NCI-H524 (cell line): ENCODE data around the gene SLC36A2.
"Not testable (repeated sequence)": the region's sequence is repeated elsewhere in the genome, so short reads cannot be mapped to it uniquely, and the experiment has no call there.

Experiments
- DNase-seq, 2 experiments: peaks; one replicate each; lab custom pipeline; 2025; lab: John Stamatoyannopoulos, UW

Gene SLC36A2

DNA sequence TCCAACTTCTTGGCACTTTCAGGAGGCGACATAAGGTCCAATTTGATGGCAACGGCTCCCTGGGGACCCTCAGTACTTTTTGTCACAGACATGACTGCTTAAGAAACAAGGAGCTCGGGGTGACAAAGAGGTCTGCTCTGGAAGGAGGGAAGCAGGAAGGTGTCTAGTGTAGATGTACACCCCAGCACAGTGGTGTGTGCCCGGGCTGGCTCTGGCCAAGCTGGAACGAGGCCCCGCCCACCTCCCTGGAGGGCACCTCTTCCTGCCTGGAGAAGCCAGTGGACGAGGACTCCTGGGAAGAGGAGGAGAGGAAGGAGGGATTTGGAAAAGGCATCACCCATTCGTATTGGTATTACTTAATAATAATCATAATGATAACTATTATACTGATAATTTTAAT, at the start of gene SLC36A2:
Gene SLC36A2, minus strand, starts transcription at position 191 of the 400 bp plus-strand sequence. Its CDS starts 99 bp downstream, at position 92.
- DNase-seq = no peak

DNA sequence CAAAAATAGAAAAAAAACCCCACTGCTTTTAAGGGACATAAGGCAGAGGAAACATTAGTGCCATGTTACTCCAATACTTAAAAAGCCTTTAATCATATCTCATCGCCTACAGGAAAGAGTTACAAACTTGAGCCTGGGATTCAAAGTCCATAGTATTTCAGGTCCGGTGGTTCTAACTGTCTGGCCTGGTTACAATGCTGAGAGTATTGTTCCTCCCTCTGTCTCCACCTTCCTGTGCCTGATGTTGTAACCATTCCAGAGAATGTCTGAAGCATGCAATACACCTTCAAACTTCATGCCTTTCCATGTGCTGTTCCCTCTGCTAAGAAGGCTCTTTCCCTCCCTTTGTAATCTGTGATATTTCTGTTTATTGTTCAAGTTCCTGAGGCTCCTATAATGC, 41.6 kb upstream of the SLC36A2 start:
- DNase-seq = no peak

DNA sequence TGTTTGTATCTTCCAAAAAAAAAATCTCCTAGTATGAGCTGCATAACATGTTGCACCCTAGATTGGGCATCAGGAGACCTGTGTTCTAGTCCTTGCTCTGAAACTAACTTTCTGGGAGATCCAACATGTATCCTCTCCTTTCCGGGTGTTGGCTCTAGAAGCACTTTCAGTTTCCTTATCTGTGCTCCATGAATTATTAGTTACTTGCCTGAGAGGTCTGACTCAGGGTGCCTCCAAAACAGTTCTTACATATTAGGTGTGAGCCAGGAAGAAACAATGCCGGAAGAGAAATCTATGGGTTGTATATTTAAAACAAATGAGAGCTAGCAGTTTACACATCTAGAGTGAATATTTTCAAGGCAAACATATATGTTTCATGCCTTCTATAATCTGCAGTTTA, 36.7 kb upstream of the SLC36A2 start:
- no peak for DNase-seq

- DNase-seq = no peak
Measured at GRCh38 chr5:151383011-151383410, 35.7 kb upstream of the SLC36A2 start.

GRCh38 chr5:151382576-151382975, 35.2 kb upstream of the SLC36A2 start:
- no peak for DNase-seq

DNA sequence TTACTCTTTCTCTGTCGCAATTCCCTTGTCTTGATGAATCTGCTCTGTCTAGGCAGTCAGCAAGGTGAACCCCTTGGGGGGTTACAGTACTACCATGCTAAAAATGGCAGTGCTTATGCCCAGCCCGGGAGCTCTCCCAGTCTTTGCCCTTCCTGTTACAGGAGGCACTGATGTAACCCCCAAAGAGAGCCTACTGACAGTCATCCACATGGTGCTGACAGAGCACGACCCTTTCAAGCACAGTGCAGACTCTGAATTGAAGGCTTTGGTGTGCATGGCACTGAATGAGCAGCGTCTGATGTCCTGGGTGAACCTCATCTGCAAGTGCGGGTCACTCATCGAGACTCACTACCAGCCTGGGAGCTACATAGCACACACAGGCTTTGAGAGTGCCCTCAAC, 34.5 kb upstream of the SLC36A2 start:
- no peak for DNase-seq

DNA sequence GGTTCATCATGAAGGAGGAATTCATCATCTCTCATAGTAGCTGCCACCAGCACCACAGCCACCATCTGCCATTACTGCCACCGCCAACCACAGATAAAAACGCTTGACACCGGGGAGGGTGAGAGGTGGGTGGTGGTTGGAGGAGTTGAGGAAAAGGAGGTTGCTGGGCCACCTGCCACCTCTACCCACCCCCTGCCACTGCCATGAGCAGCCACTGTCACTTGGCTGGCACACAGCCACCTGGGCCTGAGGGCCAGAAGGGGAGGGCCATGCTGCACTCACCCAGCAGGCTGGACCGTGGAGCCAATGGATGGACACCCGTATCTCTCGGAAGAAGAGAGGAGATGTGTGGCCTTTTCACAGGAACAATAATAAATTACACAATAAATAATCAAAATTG, 31.3 kb upstream of the SLC36A2 start:
- no peak for DNase-seq

DNA sequence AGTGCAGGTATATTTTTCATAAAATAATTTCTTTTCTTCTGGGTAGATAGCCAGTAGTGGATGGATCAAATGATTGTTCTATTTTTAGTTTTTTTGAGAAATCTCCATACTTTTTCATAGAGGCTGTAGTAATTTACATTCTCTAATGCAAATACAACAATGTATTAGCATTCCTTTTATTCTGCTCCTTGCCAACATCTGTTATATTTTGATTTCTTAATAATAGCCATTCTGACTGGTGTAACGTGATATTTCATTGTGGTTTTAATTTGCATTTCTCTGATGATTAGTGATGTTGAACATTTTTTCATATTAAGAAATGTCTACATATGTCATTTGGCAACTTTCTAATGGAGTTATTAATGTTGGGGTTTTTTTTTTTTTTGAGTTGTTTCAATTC, 27.2 kb upstream of the SLC36A2 start:
- DNase-seq = no peak

DNA sequence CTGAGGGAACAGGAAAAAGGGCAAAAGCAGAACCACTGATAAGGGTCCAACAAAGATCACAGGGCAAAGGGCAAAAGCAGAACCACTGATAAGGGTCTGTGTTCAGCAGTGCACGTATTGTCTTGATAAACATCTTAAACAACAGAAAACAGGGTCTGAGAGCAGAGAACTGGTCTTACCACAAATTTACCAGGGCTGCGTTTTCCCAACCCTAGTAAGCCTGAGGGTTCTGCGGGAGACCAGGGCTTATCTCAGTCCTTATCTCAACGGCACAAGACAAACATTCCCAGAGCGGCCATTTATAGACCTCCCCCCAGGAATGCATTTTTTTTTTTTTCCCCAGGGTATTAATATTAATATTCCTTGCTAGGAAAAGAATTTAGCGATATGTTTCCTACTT, 19.7 kb upstream of the SLC36A2 start:
- not testable (repeated sequence) for DNase-seq

- DNase-seq = no peak
Measured at GRCh38 chr5:151363673-151364072, 16.3 kb upstream of the SLC36A2 start.

- no peak for DNase-seq
Measured at GRCh38 chr5:151362970-151363369, 15.6 kb upstream of the SLC36A2 start.

DNA sequence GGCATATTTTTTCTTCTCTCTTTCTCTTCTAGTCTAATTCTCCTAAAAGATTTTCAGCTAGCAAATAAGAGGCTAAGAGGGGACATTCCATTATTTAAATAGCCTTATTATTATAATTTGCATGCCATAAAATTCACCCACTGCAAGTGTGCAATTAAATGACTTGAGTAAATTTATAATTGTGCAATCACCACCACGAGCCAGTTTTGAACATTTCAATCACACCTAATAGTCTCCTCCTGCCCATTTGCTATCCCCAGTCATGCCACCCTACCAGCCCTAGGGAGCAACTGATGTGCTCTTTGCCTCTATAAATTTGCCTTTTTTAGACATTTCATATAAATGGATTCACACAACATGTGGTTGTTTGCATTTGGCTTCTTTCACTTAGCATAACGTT, 12.0 kb upstream of the SLC36A2 start:
- no peak for DNase-seq

GRCh38 chr5:151357792-151358191, 10.4 kb upstream of the SLC36A2 start:
- DNase-seq = no peak

GRCh38 chr5:151357097-151357496, 9.7 kb upstream of the SLC36A2 start:
- DNase-seq = no peak

DNA sequence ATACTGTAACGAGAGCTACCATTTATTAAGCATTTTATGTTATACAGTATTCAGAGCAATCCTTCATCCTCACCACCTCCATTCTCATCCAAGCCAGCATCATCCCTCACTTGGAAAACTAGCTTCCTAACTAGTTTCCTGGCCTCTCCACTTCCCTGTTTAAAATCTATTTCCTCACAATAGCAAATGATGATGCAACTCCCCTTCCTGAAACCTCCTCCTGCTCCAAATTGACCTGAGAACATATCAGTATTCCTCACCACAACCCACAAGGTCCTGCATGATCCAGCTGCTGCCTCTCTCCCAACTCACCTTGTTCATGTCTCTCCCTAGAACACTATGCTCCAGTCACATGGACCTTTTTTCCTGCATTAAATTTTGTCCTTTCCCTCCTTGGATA, 4.3 kb upstream of the SLC36A2 start:
- no peak for DNase-seq

- no peak for DNase-seq
Measured at GRCh38 chr5:151348789-151349188, 1.4 kb upstream of the SLC36A2 start.

DNA sequence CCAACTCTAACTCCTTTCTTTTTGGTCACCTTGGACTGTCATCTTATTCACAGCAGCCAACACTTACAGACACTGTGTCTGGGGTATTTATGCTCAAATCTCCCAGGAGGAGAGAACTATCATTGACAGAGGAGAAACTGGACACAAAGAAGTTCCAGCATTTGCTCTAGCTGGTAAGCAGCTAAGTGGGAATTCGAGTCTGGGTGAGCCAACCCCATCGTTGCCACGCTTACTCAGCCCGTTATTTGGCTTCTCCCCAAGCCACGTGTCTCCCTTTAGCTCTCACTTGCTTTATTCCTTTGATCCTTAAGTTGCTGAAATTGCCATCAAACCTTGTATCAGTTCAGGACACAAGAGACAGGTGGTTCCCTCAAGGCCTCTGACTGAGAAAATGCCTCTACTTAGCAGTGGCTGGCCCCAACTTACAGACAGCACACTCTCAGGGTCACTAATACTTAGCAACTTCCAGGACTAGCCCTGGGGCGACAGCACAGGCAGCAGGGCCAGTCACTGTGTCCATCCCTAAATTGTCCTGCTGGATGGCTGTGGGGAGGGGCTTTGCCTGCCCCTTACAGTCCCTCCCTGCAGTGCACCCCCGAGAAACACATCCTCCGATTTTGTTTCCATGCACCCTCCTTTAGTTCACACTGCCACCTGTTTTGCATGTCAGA, 1.4 kb downstream of the SLC36A2 start:
- DNase-seq = no peak

DNA sequence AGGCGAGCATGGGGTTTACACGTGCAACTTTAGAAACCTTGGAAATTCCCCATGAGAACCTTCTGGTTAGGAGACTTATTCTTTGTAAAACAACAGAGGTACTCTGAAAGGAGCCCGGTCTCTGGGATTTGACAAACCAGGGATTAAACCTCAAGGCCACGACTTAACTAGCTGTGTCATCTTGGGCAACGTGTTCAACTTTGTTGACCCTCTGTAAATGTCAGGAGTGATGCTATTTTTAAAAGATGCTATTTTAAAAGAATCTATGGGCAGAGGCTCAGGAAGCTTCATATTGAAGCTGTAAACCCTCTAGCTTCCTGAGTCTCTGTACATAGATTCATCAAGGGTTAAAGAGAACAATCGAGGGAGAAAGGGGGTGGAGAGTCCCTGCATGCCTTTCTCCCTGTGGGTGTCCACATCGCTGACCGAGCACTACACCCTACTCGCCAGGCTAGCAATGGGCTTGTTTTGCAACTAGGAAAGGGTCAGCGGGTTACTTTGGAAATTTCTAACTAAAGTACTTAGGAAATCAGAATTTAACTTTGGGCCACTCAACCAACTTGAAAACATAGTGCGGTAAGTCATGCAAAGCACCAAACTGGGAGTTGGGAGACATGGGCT, 2.1 kb downstream of the SLC36A2 start:
- no peak for DNase-seq

GRCh38 chr5:151344088-151344487, 3.3 kb downstream of the SLC36A2 start:
- no peak for DNase-seq

DNA sequence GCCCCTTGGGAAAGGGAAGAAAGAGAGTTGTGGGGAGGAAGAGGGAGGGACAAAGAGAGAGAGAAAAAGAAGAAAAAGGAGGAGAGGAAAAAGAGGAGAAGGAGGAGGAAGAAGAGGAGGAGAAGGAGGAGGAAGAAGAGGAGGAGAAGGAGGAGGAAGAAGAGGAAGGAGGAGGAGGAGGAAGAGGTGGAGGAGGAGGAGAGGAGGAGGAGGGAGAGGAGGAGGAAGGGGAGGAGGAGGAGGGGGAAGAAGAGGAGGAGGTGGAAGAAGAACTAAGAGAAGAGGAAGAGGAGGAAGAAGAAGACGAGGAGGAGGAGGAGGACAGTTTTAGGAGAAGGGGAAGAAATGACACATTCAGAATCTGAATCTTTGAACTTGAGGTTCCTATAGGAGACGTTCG, 7.4 kb downstream of the SLC36A2 start:
- DNase-seq = no peak

DNA sequence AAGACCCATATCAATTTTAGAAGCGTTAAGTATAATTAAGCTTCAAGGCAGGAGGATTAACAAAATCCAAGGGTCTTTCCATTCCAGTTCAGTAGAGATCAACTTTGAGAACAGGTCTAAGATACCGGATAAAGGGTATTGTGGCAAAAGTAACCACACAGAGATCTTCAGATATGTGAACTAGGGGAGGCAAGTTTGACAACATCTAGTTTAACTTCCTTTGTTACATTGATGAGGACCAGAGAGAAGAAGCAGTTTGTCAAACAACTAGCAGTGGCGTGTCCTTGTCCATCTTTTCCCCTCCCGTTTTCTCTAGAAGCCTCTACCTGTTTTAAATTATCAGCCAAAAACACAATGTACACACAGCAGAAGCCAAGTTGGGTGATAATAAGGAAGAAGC, 8.6 kb downstream of the SLC36A2 start:
- DNase-seq = no peak

DNA sequence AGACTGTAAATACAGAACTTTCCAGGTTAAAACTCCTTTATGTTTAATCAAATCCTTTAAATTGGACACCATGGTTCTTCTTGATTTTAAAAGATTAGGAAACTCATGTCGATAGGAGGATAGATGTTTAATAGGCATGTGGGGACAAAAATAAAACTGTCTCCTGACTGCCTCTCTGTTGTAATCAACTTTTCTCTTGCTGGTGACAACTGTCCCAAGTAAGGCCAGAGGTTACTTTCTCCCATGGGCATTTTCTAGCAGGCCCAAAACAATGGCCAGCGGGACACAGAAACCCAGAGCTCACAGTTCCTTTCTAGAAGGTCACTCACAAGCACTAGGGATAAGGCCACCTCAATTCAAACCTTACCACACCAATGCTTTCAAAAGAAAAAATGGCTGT, 14.5 kb downstream of the SLC36A2 start:
- no peak for DNase-seq

DNA sequence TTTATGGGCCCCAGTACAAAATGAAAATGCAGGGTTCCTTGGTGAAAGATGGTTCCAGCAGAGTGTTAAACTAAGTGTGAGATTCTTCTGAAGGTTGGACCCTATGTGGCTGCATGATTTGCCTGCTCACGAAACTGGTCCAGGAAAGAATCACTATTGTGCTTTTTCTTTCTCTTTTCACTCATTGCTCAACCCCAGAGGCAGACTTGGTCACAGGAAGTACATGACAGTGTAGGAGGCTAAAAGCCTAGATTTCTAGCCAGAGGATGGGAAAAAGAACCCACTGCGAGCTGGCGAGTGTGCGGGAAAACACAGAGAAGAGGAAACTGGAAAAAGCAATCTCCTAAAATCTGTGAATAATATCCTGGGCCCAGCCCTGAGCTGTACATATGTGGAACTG, 18.6 kb downstream of the SLC36A2 start:
- DNase-seq = no peak

DNA sequence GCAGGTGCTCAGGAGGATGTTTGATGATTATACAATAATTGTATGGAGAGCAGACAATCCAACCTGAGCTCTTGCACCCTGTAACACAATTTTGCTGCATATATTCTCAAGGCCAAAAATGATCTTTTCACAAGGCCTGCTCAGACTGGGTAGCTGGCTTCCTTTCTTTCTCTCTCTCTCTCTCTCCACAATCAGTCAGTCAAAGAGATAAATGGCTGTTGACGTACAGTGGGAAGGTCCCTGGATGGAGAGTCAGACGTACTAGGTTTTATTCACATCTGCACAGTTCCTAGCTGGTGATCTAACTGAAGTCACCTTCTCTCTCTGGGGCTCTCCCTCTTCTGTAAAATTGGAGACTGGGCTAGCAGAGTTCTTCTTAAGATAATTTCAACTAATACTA, 19.8 kb downstream of the SLC36A2 start:
- DNase-seq = no peak
